Activated B cell treated with CpG ODN at 0.5 μM for 24 hours (primary cell): ENCODE data around the gene BACE2. TPM values are rescaled to one million over a fixed set of nuclear protein-coding genes. Genes with fewer than 3 reads are reported as not detected.
A peak's percentile ranks its signal among the peaks of the same experiment; 100 is the strongest.

Experiments used
- ATAC-seq: fragments of 200-7000 bp; cut with Tn5 transposase; one replicate; pipeline ENCODE4 v1.10.0; 2021; ENCODE audit warnings: low read depth, mild to moderate bottlenecking, moderate library complexity
- CTCF ChIA-PET: fragments of 350-600 bp; sonication (Branson Sonifier 250); formaldehyde crosslinking; loops from one replicate; lab custom pipeline; 2021; ENCODE audit warnings: antibody characterized with exemption; lab: Charles Lee
- POLR2A ChIA-PET: fragments of 350-600 bp; sonication (Branson Sonifier 250); formaldehyde crosslinking; loops from one replicate; lab custom pipeline; 2021; ENCODE audit warnings: antibody characterized with exemption; lab: Charles Lee
- DNase-seq: peaks from one replicate; pipeline ENCODE4 v3.0.0; 2022
- H3K27ac Mint-ChIP-seq: one replicate; pipeline ENCODE4 v1.8.0; 2020; ENCODE audit warnings: mixed read lengths
- H3K27me3 Mint-ChIP-seq: one replicate; pipeline ENCODE4 v1.8.0; 2021; ENCODE audit warnings: mixed read lengths
- H3K36me3 Mint-ChIP-seq: one replicate; pipeline ENCODE4 v1.8.0; 2021; ENCODE audit warnings: low read depth, mixed read lengths
- H3K4me1 Mint-ChIP-seq: one replicate; pipeline ENCODE4 v1.8.0; 2021; ENCODE audit warnings: mixed read lengths
- H3K4me3 Mint-ChIP-seq: one replicate; pipeline ENCODE4 v1.8.0; 2020; ENCODE audit warnings: mild to moderate bottlenecking, mixed read lengths
- H3K9me3 Mint-ChIP-seq: one replicate; pipeline ENCODE4 v1.8.0; 2020; ENCODE audit warnings: mixed read lengths
- CTCF ChIP-seq: fragments of 200-600 bp; IDR thresholded peaks from one replicate; pipeline ENCODE4 v1.8.0; 2022; ENCODE audit warnings: antibody characterized with exemption, mild to moderate bottlenecking
- intact Hi-C: fragments of 100-400 bp; cut with micrococcal nuclease; formaldehyde crosslinking; loops from one replicate; pipeline ENCODE4 v1.15.1; 2024
- total RNA-seq: library from RNA; stranded (reverse); gene quantifications from 2 replicates; pipeline ENCODE4 v1.2.3, GENCODE V29; 2022

BACE2 gene
- total RNA-seq, 1 donor from 2014 or later, result 17.1 TPM

GRCh38 chr21:41147979-41148355 lies 20.0 kb upstream of the BACE2 start:
- H3K9me3 Mint-ChIP-seq, result no peaks in the 10 kb centered on the region
- ChIA-PET CTCF (no interaction called here), POLR2A (no interaction called here)
- H3K27me3 Mint-ChIP-seq, result peaks cover 8% of the 10 kb centered on the region
- DNase-seq (no peak), ATAC-seq (no peak)
- peaks cover 20% of the 10 kb centered on the region for H3K4me1 Mint-ChIP-seq
- TF ChIP-seq CTCF, result no peak
- no peaks in the 10 kb centered on the region for H3K36me3 Mint-ChIP-seq
- intact Hi-C loops, result no loop called here
- H3K27ac Mint-ChIP-seq, result no peak overlapping the region
- H3K4me3 Mint-ChIP-seq, result no peak overlapping the region

GRCh38 chr21:41148798-41149197 lies 19.2 kb upstream of the BACE2 start:
- H3K36me3 Mint-ChIP-seq, result no peaks in the 10 kb centered on the region
- ATAC-seq (peak; percentile 28), DNase-seq (no peak)
- H3K4me3 Mint-ChIP-seq, result peak overlapping the region; percentile 15
- no peak for TF ChIP-seq CTCF
- CTCF ChIA-PET, result no interaction called here
- peaks cover 8% of the 10 kb centered on the region for H3K27me3 Mint-ChIP-seq
- POLR2A ChIA-PET, result no interaction called here
- peaks cover 2% of the 10 kb centered on the region for H3K9me3 Mint-ChIP-seq
- no peak overlapping the region for H3K27ac Mint-ChIP-seq
- intact Hi-C loops, result no loop called here
- peaks cover 20% of the 10 kb centered on the region for H3K4me1 Mint-ChIP-seq

GRCh38 chr21:41149199-41149598 lies 18.8 kb upstream of the BACE2 start:
- no peak overlapping the region for H3K4me3 Mint-ChIP-seq
- H3K9me3 Mint-ChIP-seq, result peaks cover 2% of the 10 kb centered on the region
- TF ChIP-seq CTCF, result no peak
- intact Hi-C loops, result no loop called here
- no peak overlapping the region for H3K27ac Mint-ChIP-seq
- H3K27me3 Mint-ChIP-seq, result peaks cover 6% of the 10 kb centered on the region
- POLR2A ChIA-PET, result no interaction called here
- peaks cover 20% of the 10 kb centered on the region for H3K4me1 Mint-ChIP-seq
- no peaks in the 10 kb centered on the region for H3K36me3 Mint-ChIP-seq
- DNase-seq (no peak), ATAC-seq (no peak)
- CTCF ChIA-PET, result no interaction called here

- Mint-ChIP-seq H3K9me3 (peaks cover 2% of the 10 kb centered on the region), H3K27ac (peak overlapping the region; percentile 57), H3K4me3 (no peak overlapping the region), H3K36me3 (no peaks in the 10 kb centered on the region), H3K4me1 (peaks cover 19% of the 10 kb centered on the region), H3K27me3 (peaks cover 6% of the 10 kb centered on the region)
- DNase-seq (no peak), ATAC-seq (peak; percentile 14)
- POLR2A ChIA-PET, result no interaction called here
- TF ChIP-seq CTCF, result no peak
- intact Hi-C loops, result no loop called here
- CTCF ChIA-PET, result no interaction called here
Observed at GRCh38 chr21:41152147-41152546, 15.8 kb upstream of the BACE2 start.

- CTCF ChIA-PET, result no interaction called here
- H3K4me3 Mint-ChIP-seq, result no peak overlapping the region
- peaks cover 14% of the 10 kb centered on the region for H3K4me1 Mint-ChIP-seq
Observed at GRCh38 chr21:41153443-41153842, 14.5 kb upstream of the BACE2 start.

More at GRCh38 chr21:41153443-41153842, 14.5 kb upstream of the BACE2 start:
- Mint-ChIP-seq H3K36me3 (no peaks in the 10 kb centered on the region), H3K9me3 (peaks cover 6% of the 10 kb centered on the region), H3K27ac (no peak overlapping the region), H3K27me3 (peaks cover 6% of the 10 kb centered on the region)
- DNase-seq (no peak), ATAC-seq (no peak)
- POLR2A ChIA-PET, result no interaction called here
- no peak for TF ChIP-seq CTCF
- intact Hi-C loops, result no loop called here
